Tongue (tissue), 2 donors: ENCODE data around the gene RHEB. TPM values are rescaled to one million over a fixed set of nuclear protein-coding genes. Genes with fewer than 3 reads are reported as not detected.

Source experiments
- small RNA-seq: library from RNA; depleted of rRNA; stranded (forward); fragments of <200 nt; gene quantifications from one replicate; pipeline ENCODE3, GENCODE V24; 2014; ENCODE audit warnings: low replicate concordance
- total RNA-seq: library from RNA; depleted of rRNA; stranded (reverse); fragments of >200 nt; gene quantifications from one replicate; pipeline ENCODE4 v1.2.3, GENCODE V29; 2014

RHEB gene
- total RNA-seq, 1 donor from 2014 or later, result 64.9 TPM

Small RNA genes lying within 50 kb of the gene (small RNA-seq; reads per million reads assigned to genes)
- gene MIR3907, result not detected
- gene RN7SL76P, result not detected

Other genes with a start within 250 kb of the RHEB start
- gene NUB1, start 178.1 kb downstream of the RHEB start, total RNA-seq, result 27.8 TPM
- gene WDR86, start 109.9 kb downstream of the RHEB start, total RNA-seq, result 13.1 TPM
- gene CRYGN, start 79.8 kb downstream of the RHEB start, total RNA-seq, result not detected